Common myeloid progenitor, CD34-positive (primary cell): ENCODE data around the gene ARPC4.

Experiments used
- CTCF ChIA-PET: fragments of 350-600 bp; sonication (Branson Sonifier 250); formaldehyde crosslinking; loops from one replicate; lab custom pipeline; 2021; ENCODE audit warnings: antibody characterized with exemption; lab: Charles Lee
- POLR2A ChIA-PET: fragments of 350-600 bp; sonication (Branson Sonifier 250); formaldehyde crosslinking; loops from one replicate; lab custom pipeline; 2021; ENCODE audit warnings: antibody characterized with exemption; lab: Charles Lee
- DNase-seq, 3 donors: peaks; one replicate each; pipeline versions ENCODE4 v3.0.0 to v3.0.0-alpha.2; 2013
- H3K27ac ChIP-seq, 2 experiments: 1 replicate in 1 of 2; 2 replicates in 1 of 2; pipeline ENCODE4 v1.7.0; 2013; ENCODE audit warnings: inconsistent platforms in 2 of 2, low read length in 2 of 2, mild to moderate bottlenecking in 2 of 2, low read depth in 1 of 2, moderate library complexity in 1 of 2; ENCODE audit not compliant: severe bottlenecking in 2 of 2, insufficient read depth in 1 of 2, poor library complexity in 1 of 2
- H3K27me3 ChIP-seq, 5 experiments: replicated peaks in 2 of 5; 1 replicate in 3 of 5; 2 replicates in 2 of 5; pipeline versions ENCODE4 v1.6.1 to v1.7.0; 2013; ENCODE audit warnings: low read length in 4 of 5, mild to moderate bottlenecking in 2 of 5, moderate library complexity in 2 of 5, inconsistent platforms in 1 of 5; ENCODE audit not compliant: insufficient read depth in 5 of 5, control insufficient read depth in 4 of 5
- H3K36me3 ChIP-seq, 4 experiments: 1 replicate in 2 of 4; 2 replicates in 2 of 4; pipeline versions ENCODE4 v1.6.1 to v1.7.0; 2013; ENCODE audit warnings: low read length in 3 of 4, control low read depth in 1 of 4, mild to moderate bottlenecking in 1 of 4; ENCODE audit not compliant: control insufficient read depth in 4 of 4, insufficient read depth in 4 of 4
- H3K4me1 ChIP-seq, 4 experiments: 1 replicate in 3 of 4; 2 replicates in 1 of 4; pipeline versions ENCODE4 v1.6.1 to v1.7.1; 2013; ENCODE audit warnings: low read length in 3 of 4, mild to moderate bottlenecking in 3 of 4, control low read depth in 1 of 4, inconsistent platforms in 1 of 4, moderate library complexity in 1 of 4; ENCODE audit not compliant: control insufficient read depth in 4 of 4, insufficient read depth in 4 of 4; ENCODE audit errors: control extremely low read depth in 1 of 4
- H3K4me3 ChIP-seq, 7 experiments: 1 replicate in 4 of 7; 2 replicates in 3 of 7; pipeline versions ENCODE4 v1.5.1 to v1.7.0; 2013; ENCODE audit warnings: mild to moderate bottlenecking in 7 of 7, low read length in 6 of 7, moderate library complexity in 6 of 7, inconsistent platforms in 2 of 7, low read depth in 2 of 7, control low read depth in 1 of 7; ENCODE audit not compliant: insufficient read depth in 4 of 7, control insufficient read depth in 1 of 7; ENCODE audit errors: extremely low read depth in 1 of 7
- H3K9me3 ChIP-seq, 5 experiments: 1 replicate in 4 of 5; 2 replicates in 1 of 5; pipeline versions ENCODE4 v1.6.1 to v1.7.1; 2013; ENCODE audit warnings: low read length in 4 of 5, mild to moderate bottlenecking in 2 of 5, inconsistent platforms in 1 of 5, low read depth in 1 of 5, moderate library complexity in 1 of 5; ENCODE audit not compliant: control insufficient read depth in 4 of 5, insufficient read depth in 2 of 5; ENCODE audit errors: control extremely low read depth in 1 of 5
- WGBS: methylation state at CpG from one replicate; pipeline ENCODE4 v1.1.5; 2013; ENCODE audit not compliant: insufficient coverage; 5-methylcytosine and 5-hydroxymethylcytosine counted together

The ARPC4 gene

GRCh38 chr3:9786825-9787669 lies 5.8 kb upstream of the ARPC4 start:
- POLR2A ChIA-PET, result interaction anchor here (0.6 kb wide), 1 partner anchor 15 kb away, joined by 4 read pairs; no protein-coding TSS in a partner anchor
- CTCF ChIA-PET, result interaction anchor here (1.2 to 1.8 kb wide), 2 partner anchors 13 to 55 kb away, joined by 3 to 7 read pairs; partner anchors contain the start of gene BRPF1
- H3K27ac ChIP-seq, result no peak overlapping the region
- WGBS, result 97% methylated on average over 11 of the region's 13 CpGs
- peaks cover under 1 to 31% (median 8%) of the 10 kb centered on the region in 4 experiments for H3K4me1 ChIP-seq
- H3K36me3 ChIP-seq, result peaks cover 17 to 58% (median 43%) of the 10 kb centered on the region in 4 experiments
- no peak overlapping the region for H3K4me3 ChIP-seq
- peak in 2 of 3 donors; percentile 48 to 49 for DNase-seq
- H3K9me3 ChIP-seq, result no peaks in the 10 kb centered on the region
- no peaks in the 10 kb centered on the region for H3K27me3 ChIP-seq

DNA sequence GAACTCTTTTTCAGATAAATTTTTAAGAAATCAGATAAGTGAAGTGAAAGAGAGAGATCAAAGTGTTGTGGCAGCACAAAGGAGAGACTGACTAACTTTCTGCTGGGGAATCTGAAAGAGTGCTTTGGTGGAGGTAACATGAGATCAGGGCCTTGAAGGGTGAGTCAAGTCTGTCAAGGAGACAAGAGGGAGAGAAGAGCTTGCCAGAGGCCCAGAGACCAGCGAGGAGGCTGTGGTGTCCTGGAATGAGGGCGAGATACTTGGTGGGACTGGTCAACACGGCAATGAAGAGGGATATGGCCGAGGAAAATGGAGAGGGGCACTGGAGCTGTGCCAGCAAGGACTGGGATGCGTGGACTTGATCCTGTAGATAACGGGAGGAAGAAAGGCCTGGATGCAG lies 5.2 kb upstream of the ARPC4 start:
- no peaks in the 10 kb centered on the region for H3K9me3 ChIP-seq
- 98% methylated on average over 6 of the region's 6 CpGs for WGBS
- H3K36me3 ChIP-seq, result peaks cover 17 to 57% (median 41%) of the 10 kb centered on the region in 4 experiments
- no peak overlapping the region for H3K4me3 ChIP-seq
- no peak overlapping the region for H3K27ac ChIP-seq
- POLR2A ChIA-PET, result interaction anchor here (0.6 kb wide), 1 partner anchor 14 kb away, joined by 4 read pairs; no protein-coding TSS in a partner anchor
- H3K27me3 ChIP-seq, result no peaks in the 10 kb centered on the region
- no peak for DNase-seq
- CTCF ChIA-PET, result no interaction called here
- peaks cover 0 to 25% (median 9%) of the 10 kb centered on the region in 4 experiments for H3K4me1 ChIP-seq

DNA sequence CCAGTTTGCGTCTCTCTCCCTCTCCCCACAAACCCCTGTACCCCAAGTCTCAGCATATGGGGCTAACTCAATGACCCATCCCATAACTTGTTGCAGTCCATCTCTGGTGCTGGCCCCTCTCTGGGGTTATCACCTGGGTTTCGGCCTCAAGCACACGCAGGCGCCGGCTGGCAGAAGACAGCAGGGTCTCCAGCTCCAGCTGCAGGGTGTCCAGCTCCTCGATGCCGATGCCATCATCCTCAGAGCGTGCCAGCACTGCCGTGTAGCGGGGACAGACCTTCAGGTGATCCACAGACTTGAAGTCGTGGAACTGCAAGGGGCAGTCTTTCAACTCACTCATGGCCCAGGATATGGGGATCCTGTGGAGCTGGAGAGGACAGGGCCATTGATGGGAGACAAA lies 1.8 kb upstream of the ARPC4 start:
- POLR2A ChIA-PET, result no interaction called here
- 96% methylated on average over 10 of the region's 11 CpGs for WGBS
- DNase-seq, result no peak
- peak overlapping the region in 1 of 7 experiments; percentile 79 for H3K4me3 ChIP-seq
- no peaks in the 10 kb centered on the region for H3K27me3 ChIP-seq
- no peak overlapping the region for H3K27ac ChIP-seq
- peaks cover 11 to 32% (median 21%) of the 10 kb centered on the region in 4 experiments for H3K4me1 ChIP-seq
- no peaks in the 10 kb centered on the region for H3K9me3 ChIP-seq
- peaks cover 8 to 41% (median 25%) of the 10 kb centered on the region in 4 experiments for H3K36me3 ChIP-seq
- CTCF ChIA-PET, result interaction anchor here (0.9 to 2.7 kb wide), 6 partner anchors 9 to 64 kb away, joined by 3 to 10 read pairs (median 6); no protein-coding TSS in a partner anchor

DNA sequence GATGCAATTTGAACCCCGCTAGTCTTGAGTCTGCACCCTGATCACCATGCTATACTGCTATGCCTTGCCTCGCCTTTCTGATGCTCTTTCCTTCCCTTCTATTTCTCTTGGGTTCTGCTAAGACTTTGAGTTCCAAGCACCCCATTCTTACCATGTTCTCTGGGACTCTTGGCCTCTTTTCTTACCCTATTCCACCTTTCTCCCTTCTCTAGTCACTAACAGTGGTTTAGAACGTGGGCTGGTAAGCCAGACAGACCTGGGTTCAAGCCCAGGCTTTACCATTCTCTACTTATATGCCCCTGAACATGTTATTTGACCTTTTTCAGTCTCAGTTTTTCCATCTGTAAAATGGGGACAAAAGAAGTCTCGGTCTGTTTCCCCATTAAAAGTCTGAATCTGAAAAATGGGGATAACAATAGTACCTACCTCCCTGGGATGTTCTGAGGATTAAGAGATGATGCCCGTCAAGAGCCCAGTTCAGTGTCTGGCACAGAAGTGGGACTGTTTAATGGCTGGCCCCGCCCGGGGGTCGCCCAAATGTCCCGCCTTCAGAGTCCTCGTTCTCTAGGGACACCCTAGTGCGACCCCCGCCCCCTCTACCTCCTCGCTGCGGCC lies 985 bp upstream of the ARPC4 start:
- H3K9me3 ChIP-seq, result no peaks in the 10 kb centered on the region
- H3K27me3 ChIP-seq, result no peaks in the 10 kb centered on the region
- H3K4me3 ChIP-seq, result peak overlapping the region; percentile 79 to 98 (median 86)
- POLR2A ChIA-PET, result interaction anchor here (1.1 to 1.3 kb wide), 4 partner anchors 9 to 61 kb away, joined by 4 to 9 read pairs (median 6); partner anchors contain the start of gene BRPF1
- H3K4me1 ChIP-seq, result peaks cover 11 to 27% (median 21%) of the 10 kb centered on the region in 4 experiments
- peak overlapping the region; percentile 96 to 98 for H3K27ac ChIP-seq
- 14% methylated on average over 10 of the region's 14 CpGs for WGBS
- DNase-seq, result no peak
- CTCF ChIA-PET, result interaction anchor here (0.9 to 2.7 kb wide), 11 partner anchors 9 to 64 kb away, joined by 3 to 10 read pairs (median 4); partner anchors contain the start of gene OGG1
- peaks cover 7 to 37% (median 21%) of the 10 kb centered on the region in 4 experiments for H3K36me3 ChIP-seq

DNA sequence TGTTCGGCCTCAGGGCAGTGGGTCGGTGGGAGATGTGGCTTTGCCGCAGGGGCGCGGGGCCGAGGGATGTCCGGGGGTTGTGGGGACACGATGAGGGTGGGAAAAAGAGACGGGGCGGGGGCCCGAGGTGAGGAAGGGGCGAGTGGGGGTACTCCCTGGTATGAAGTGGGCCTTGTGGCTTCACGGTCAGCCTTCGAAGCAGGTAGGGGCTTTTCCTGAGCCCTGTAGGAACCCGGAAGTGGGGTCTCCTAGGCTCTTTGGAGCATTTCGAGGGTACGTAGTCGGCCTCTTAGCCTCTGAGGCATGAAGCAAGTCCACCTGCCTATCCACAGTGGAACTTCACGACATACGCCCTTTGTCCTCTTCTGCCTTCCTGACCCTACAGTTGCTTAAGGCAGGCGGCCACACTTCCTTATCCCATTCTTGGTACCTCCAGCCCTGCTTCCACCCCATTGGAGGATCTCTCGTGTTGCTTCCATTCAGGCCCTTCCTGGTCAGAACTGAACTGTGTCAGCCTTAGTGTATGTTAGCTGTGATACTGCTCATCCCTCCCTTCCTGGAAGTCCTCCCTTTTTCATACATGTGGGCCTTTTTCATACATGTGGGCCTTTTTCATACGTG lies 389 bp downstream of the ARPC4 start:
- Histone ChIP-seq H3K27ac (peak overlapping the region; percentile 96 to 98), H3K4me1 (peaks cover 11 to 27% (median 21%) of the 10 kb centered on the region in 4 experiments), H3K27me3 (no peaks in the 10 kb centered on the region), H3K9me3 (no peaks in the 10 kb centered on the region), H3K4me3 (peak overlapping the region; percentile 79 to 98 (median 86)), H3K36me3 (peaks cover 7 to 40% (median 27%) of the 10 kb centered on the region in 4 experiments)
- DNase-seq, result peak; percentile 29 to 63 (median 53)
- POLR2A ChIA-PET, result interaction anchor here (1.1 to 1.3 kb wide), 4 partner anchors 11 to 62 kb away, joined by 4 to 9 read pairs (median 6); partner anchors contain the start of gene BRPF1
- CTCF ChIA-PET, result interaction anchor here (0.9 to 1.6 kb wide), 6 partner anchors 9 to 63 kb away, joined by 3 to 4 read pairs (median 3); partner anchors contain the start of gene OGG1
- WGBS, result under 1% methylated on average over 15 of the region's 23 CpGs

DNA sequence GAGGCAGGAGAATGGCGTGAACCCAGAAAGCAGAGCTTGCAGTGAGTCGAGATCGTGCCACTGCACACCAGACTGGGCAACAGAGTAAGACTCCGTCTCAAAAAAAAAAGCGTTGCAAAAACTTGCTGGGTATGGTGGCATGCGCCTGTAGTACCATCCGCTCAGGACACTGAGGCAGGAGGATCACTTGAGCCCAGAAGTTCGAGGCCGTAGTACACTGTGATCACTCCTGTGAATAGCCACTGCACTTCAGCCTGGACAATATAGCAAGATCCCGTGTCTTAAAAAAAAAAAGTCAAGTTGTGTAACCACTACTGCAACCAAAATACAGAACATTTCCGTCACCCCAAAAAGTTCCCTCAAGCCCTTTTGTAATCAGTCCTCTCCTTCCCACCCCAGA lies 1.5 kb downstream of the ARPC4 start:
- Histone ChIP-seq H3K4me3 (peak overlapping the region in 1 of 7 experiments; percentile 79), H3K27ac (no peak overlapping the region), H3K36me3 (peaks cover 12 to 43% (median 29%) of the 10 kb centered on the region in 4 experiments), H3K9me3 (no peaks in the 10 kb centered on the region), H3K27me3 (no peaks in the 10 kb centered on the region), H3K4me1 (peaks cover 11 to 27% (median 21%) of the 10 kb centered on the region in 4 experiments)
- ChIA-PET CTCF (no interaction called here), POLR2A (interaction anchor here (1.0 kb wide), 1 partner anchor 14 kb away, joined by 3 read pairs; no protein-coding TSS in a partner anchor)
- DNase-seq, result no peak
- WGBS, result 98% methylated on average over 11 of the region's 11 CpGs
